ENCODE results near the gene TUFM.

GRCh38 chr16:28879261-28879840 is 33.2 kb upstream of the TUFM start:
- TF ChIP-seq CTCF (IDR thresholded peaks at IDR 0.05; ENCODE audit: insufficient read depth, low read length, poor library complexity, severe bottlenecking) (no peak), EZH2phosphoT487 (conservative IDR thresholded peaks at IDR 0.05; ENCODE audit: low read length) (no peak)
